ENCODE data around the gene ANKS1B. TPM values are rescaled to one million over a fixed set of nuclear protein-coding genes. Genes with fewer than 3 reads are reported as not detected.

The ANKS1B gene
- total and polyA plus RNA-seq, 10 of the 15 experiments (the other 5 are each of a cell fraction or from before 2014, with no cell fraction given): 0.16 to 1.3 (median 0.82) TPM; not detected in 7

DNA sequence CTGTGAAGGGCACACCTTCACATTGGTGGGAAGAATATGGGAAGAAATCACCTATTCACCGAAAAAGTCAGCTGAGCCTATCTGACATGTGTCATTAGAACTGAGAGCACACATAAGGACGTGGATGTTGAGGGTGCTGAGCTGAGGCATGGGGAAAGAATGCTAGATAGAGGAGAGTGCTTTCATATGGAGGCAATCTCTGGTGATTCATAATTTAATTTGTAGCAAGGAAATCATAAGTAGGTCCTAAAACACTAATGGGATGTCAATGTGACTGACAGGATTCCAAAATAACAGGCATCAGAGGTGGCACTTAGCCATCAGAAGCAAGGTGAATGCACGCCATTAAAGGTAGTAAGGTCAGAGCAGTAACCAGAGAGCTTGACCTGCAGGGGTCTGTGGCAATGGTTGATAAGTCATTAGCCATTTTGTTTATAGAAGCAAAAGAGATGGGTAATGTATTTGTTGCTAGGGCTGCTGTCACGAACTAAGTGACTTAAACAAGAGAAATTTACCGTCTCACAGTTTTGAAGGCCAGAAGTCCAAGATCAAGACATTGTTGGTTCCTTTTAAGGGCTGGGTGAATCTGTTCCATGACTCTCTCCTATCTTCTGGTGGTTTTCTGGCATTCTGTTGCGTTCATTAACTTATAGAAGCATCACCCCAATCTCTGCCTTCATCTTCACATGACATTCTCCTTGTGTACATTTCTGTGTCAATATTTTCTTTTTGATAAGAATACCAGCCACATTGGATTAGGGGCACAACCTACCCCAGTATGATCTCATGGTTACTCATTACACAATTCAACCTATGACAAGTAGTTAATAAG is 69.3 kb downstream of the ANKS1B start (continued):
- TF ChIP-seq, protein P1, sequence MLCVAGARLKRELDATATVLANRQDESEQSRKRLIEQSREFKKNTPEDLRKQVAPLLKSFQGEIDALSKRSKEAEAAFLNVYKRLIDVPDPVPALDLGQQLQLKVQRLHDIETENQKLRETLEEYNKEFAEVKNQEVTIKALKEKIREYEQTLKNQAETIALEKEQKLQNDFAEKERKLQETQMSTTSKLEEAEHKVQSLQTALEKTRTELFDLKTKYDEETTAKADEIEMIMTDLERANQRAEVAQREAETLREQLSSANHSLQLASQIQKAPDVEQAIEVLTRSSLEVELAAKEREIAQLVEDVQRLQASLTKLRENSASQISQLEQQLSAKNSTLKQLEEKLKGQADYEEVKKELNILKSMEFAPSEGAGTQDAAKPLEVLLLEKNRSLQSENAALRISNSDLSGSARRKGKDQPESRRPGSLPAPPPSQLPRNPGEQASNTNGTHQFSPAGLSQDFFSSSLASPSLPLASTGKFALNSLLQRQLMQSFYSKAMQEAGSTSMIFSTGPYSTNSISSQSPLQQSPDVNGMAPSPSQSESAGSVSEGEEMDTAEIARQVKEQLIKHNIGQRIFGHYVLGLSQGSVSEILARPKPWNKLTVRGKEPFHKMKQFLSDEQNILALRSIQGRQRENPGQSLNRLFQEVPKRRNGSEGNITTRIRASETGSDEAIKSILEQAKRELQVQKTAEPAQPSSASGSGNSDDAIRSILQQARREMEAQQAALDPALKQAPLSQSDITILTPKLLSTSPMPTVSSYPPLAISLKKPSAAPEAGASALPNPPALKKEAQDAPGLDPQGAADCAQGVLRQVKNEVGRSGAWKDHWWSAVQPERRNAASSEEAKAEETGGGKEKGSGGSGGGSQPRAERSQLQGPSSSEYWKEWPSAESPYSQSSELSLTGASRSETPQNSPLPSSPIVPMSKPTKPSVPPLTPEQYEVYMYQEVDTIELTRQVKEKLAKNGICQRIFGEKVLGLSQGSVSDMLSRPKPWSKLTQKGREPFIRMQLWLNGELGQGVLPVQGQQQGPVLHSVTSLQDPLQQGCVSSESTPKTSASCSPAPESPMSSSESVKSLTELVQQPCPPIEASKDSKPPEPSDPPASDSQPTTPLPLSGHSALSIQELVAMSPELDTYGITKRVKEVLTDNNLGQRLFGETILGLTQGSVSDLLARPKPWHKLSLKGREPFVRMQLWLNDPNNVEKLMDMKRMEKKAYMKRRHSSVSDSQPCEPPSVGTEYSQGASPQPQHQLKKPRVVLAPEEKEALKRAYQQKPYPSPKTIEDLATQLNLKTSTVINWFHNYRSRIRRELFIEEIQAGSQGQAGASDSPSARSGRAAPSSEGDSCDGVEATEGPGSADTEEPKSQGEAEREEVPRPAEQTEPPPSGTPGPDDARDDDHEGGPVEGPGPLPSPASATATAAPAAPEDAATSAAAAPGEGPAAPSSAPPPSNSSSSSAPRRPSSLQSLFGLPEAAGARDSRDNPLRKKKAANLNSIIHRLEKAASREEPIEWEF (IDR thresholded peaks at IDR 0.05; ENCODE audit: insufficient replicate concordance, low read depth, low read length): no peak
- no peak for TF ChIP-seq SPI1 (IDR thresholded peaks at IDR 0.05; ENCODE audit: borderline replicate concordance, insufficient read depth, low read depth, low read length)
- TF ChIP-seq SUZ12 (IDR thresholded peaks at IDR 0.05; ENCODE audit: unreplicated experiment): no peak
- no peak for TF ChIP-seq YY1 (IDR thresholded peaks at IDR 0.05; ENCODE audit: low read depth, low read length)
- TF ChIP-seq, protein P2, sequence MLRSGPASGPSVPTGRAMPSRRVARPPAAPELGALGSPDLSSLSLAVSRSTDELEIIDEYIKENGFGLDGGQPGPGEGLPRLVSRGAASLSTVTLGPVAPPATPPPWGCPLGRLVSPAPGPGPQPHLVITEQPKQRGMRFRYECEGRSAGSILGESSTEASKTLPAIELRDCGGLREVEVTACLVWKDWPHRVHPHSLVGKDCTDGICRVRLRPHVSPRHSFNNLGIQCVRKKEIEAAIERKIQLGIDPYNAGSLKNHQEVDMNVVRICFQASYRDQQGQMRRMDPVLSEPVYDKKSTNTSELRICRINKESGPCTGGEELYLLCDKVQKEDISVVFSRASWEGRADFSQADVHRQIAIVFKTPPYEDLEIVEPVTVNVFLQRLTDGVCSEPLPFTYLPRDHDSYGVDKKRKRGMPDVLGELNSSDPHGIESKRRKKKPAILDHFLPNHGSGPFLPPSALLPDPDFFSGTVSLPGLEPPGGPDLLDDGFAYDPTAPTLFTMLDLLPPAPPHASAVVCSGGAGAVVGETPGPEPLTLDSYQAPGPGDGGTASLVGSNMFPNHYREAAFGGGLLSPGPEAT (IDR thresholded peaks at IDR 0.05; ENCODE audit: low read depth): no peak
- TF ChIP-seq ZNF384 (IDR thresholded peaks at IDR 0.05; ENCODE audit: borderline replicate concordance, low read depth, low read length): no peak
- TF ChIP-seq TBL1XR1 (IDR thresholded peaks at IDR 0.05; ENCODE audit: low read depth, low read length): no peak
- TF ChIP-seq GATAD2B (conservative IDR thresholded peaks at IDR 0.05; ENCODE audit: low read depth): no peak
- TF ChIP-seq, protein P3, sequence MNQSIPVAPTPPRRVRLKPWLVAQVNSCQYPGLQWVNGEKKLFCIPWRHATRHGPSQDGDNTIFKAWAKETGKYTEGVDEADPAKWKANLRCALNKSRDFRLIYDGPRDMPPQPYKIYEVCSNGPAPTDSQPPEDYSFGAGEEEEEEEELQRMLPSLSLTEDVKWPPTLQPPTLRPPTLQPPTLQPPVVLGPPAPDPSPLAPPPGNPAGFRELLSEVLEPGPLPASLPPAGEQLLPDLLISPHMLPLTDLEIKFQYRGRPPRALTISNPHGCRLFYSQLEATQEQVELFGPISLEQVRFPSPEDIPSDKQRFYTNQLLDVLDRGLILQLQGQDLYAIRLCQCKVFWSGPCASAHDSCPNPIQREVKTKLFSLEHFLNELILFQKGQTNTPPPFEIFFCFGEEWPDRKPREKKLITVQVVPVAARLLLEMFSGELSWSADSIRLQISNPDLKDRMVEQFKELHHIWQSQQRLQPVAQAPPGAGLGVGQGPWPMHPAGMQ (IDR thresholded peaks at IDR 0.05; ENCODE audit: borderline replicate concordance): no peak
- TF ChIP-seq, protein P4, sequence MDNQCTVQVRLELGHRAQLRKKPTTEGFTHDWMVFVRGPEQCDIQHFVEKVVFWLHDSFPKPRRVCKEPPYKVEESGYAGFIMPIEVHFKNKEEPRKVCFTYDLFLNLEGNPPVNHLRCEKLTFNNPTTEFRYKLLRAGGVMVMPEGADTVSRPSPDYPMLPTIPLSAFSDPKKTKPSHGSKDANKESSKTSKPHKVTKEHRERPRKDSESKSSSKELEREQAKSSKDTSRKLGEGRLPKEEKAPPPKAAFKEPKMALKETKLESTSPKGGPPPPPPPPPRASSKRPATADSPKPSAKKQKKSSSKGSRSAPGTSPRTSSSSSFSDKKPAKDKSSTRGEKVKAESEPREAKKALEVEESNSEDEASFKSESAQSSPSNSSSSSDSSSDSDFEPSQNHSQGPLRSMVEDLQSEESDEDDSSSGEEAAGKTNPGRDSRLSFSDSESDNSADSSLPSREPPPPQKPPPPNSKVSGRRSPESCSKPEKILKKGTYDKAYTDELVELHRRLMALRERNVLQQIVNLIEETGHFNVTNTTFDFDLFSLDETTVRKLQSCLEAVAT (IDR thresholded peaks at IDR 0.05): no peak
- TF ChIP-seq, protein P5, sequence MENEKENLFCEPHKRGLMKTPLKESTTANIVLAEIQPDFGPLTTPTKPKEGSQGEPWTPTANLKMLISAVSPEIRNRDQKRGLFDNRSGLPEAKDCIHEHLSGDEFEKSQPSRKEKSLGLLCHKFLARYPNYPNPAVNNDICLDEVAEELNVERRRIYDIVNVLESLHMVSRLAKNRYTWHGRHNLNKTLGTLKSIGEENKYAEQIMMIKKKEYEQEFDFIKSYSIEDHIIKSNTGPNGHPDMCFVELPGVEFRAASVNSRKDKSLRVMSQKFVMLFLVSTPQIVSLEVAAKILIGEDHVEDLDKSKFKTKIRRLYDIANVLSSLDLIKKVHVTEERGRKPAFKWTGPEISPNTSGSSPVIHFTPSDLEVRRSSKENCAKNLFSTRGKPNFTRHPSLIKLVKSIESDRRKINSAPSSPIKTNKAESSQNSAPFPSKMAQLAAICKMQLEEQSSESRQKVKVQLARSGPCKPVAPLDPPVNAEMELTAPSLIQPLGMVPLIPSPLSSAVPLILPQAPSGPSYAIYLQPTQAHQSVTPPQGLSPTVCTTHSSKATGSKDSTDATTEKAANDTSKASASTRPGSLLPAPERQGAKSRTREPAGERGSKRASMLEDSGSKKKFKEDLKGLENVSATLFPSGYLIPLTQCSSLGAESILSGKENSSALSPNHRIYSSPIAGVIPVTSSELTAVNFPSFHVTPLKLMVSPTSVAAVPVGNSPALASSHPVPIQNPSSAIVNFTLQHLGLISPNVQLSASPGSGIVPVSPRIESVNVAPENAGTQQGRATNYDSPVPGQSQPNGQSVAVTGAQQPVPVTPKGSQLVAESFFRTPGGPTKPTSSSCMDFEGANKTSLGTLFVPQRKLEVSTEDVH (IDR thresholded peaks at IDR 0.05; ENCODE audit: low read depth, partially characterized antibody): no peak
- no peak for TF ChIP-seq ZNF274 (IDR thresholded peaks at IDR 0.05; ENCODE audit: insufficient read depth, insufficient read length)
